ENCODE results near the gene ITGAD. TPM values are rescaled to one million over a fixed set of nuclear protein-coding genes. Genes with fewer than 3 reads are reported as not detected.

ITGAD gene
- total and polyA plus RNA-seq, 2 of the 13 experiments (the other 11 are each of a cell fraction or from before 2014, with no cell fraction given): not detected

- no peaks in the 10 kb centered on the region for H3K36me3 ChIP-seq (replicated peaks in 1 of 2; ENCODE audit: control insufficient read depth in 1 of 2, insufficient read depth in 2 of 2, low read length in 2 of 2)
- H3K79me2 ChIP-seq (ENCODE audit: insufficient read depth, low read length): no peaks in the 10 kb centered on the region
- no peak within 1 kb of the TSS for H3K4me3 ChIP-seq (replicated peaks in 1 of 3; ENCODE audit: insufficient read depth in 1 of 3, low read depth in 2 of 3, low read length in 3 of 3)
- ATAC-seq: no peak
- 16% methylated on average over 7 of the region's 10 CpGs for WGBS (ENCODE audit: low lambda C conversion rate)
- no peaks in the 10 kb centered on the region for H4K20me1 ChIP-seq (ENCODE audit: insufficient read depth, low read length)
- in situ Hi-C loops (cut with HindIII; ENCODE audit: extremely low pct_ligation_motif_present, low pct_unique_long_range_greater_than_20kb): no loop called here
- no peak within 1 kb of the TSS for H3K4me2 ChIP-seq (ENCODE audit: low read depth, low read length)
- FAIRE-seq: no peak
- no peak within 1 kb of the TSS for H2AFZ ChIP-seq (ENCODE audit: low read length)
- CTCF ChIA-PET (ENCODE audit: low intra/inter-chr PET ratio, low total read pairs): no interaction called here
- TF ChIP-seq SCMH1 (CRISPR knock-in tag; IDR thresholded peaks at IDR 0.05; ENCODE audit: borderline replicate concordance): no peak
- no peak for TF ChIP-seq ZNF619 (CRISPR knock-in tag; IDR thresholded peaks at IDR 0.05)
- TF ChIP-seq FOSL2 (CRISPR knock-in tag; IDR thresholded peaks at IDR 0.05): peak; percentile 34; the same call in 1 of the 2 replicates
- no peak for DNase-seq (ENCODE audit: low spot score)
- POLR2A ChIA-PET: no interaction called here
- H3K4me1 ChIP-seq (ENCODE audit: insufficient read depth, low read length): no peaks in the 10 kb centered on the region
- H3K9me3 ChIP-seq (ENCODE audit: low read length): no peaks in the 10 kb centered on the region
- intact Hi-C loops (cut with micrococcal nuclease; ENCODE audit: unreplicated experiment): no loop called here
- H3K9ac ChIP-seq (ENCODE audit: insufficient read depth, low read depth, low read length): no peak within 1 kb of the TSS
- peaks cover 10 to 39% of the 10 kb centered on the region in 2 experiments; a peak in 4 of 5 replicates for H3K27me3 ChIP-seq (ENCODE audit: control insufficient read depth in 1 of 2, insufficient read depth in 2 of 2, low read length in 2 of 2)
- no peak within 1 kb of the TSS for H3K27ac ChIP-seq (ENCODE audit: extremely low read length, insufficient read depth, low read length)
- BruUV-seq (replicated peaks): no TSS peak
Measured at GRCh38 chr16:31354394-31355291, 38.5 kb upstream of the ITGAD start, which contains the start of gene ITGAX. Gene ITGAX (plus strand): TSS chr16:31355176. CDS start chr16:31355255, 79 bp downstream.

- Histone ChIP-seq H3K4me1 (ENCODE audit: insufficient read depth, low read length) (no peaks in the 10 kb centered on the region), H3K27me3 (ENCODE audit: control insufficient read depth in 1 of 2, insufficient read depth in 2 of 2, low read length in 2 of 2) (peaks cover 10 to 45% of the 10 kb centered on the region in 2 experiments; a peak in 4 of 5 replicates), H3K4me3 (replicated peaks in 1 of 3; ENCODE audit: insufficient read depth in 1 of 3, low read depth in 2 of 3, low read length in 3 of 3) (no peak overlapping the region), H3K27ac (ENCODE audit: extremely low read length, insufficient read depth, low read length) (no peak overlapping the region), H4K20me1 (ENCODE audit: insufficient read depth, low read length) (no peaks in the 10 kb centered on the region), H3K36me3 (replicated peaks in 1 of 2; ENCODE audit: control insufficient read depth in 1 of 2, insufficient read depth in 2 of 2, low read length in 2 of 2) (no peaks in the 10 kb centered on the region), H2AFZ (ENCODE audit: low read length) (no peak overlapping the region), H3K9me3 (ENCODE audit: low read length) (no peaks in the 10 kb centered on the region), H3K79me2 (ENCODE audit: insufficient read depth, low read length) (no peaks in the 10 kb centered on the region), H3K9ac (ENCODE audit: insufficient read depth, low read depth, low read length) (no peak overlapping the region), H3K4me2 (ENCODE audit: low read depth, low read length) (no peak overlapping the region)
- DNase-seq (ENCODE audit: low spot score): no peak
- no peak for FAIRE-seq
- POLR2A ChIA-PET: no interaction called here
- intact Hi-C loops (cut with micrococcal nuclease; ENCODE audit: unreplicated experiment) (no loop called here), in situ Hi-C loops (cut with HindIII; ENCODE audit: extremely low pct_ligation_motif_present, low pct_unique_long_range_greater_than_20kb) (no loop called here)
- TF ChIP-seq GLMP (CRISPR knock-in tag; IDR thresholded peaks at IDR 0.05; ENCODE audit: borderline replicate concordance) (no peak), IRF9 (CRISPR knock-in tag; IDR thresholded peaks at IDR 0.05; ENCODE audit: borderline replicate concordance) (no peak), SYNCRIP (IDR thresholded peaks at IDR 0.05; ENCODE audit: insufficient read depth, low read depth, low read length) (no peak), PTBP1 (IDR thresholded peaks at IDR 0.05; ENCODE audit: low read depth, low read length, poor library complexity, severe bottlenecking) (no peak), ZNF841 (CRISPR knock-in tag; IDR thresholded peaks at IDR 0.05; ENCODE audit: borderline replicate concordance) (no peak), ZMYM2 (CRISPR knock-in tag; IDR thresholded peaks at IDR 0.05) (no peak)
- ATAC-seq: no peak
- 27% methylated on average over 14 of the region's 14 CpGs for WGBS (ENCODE audit: low lambda C conversion rate)
- BruUV-seq (replicated peaks): no TSS peak
- CTCF ChIA-PET (ENCODE audit: low intra/inter-chr PET ratio, low total read pairs): no interaction called here
Measured at GRCh38 chr16:31355431-31356100, 37.6 kb upstream of the ITGAD start.

Measured in HepG2 (cell line).